Measurements from ENCODE around the gene AHSP.
"Not testable (repeated sequence)": the region's sequence is repeated elsewhere in the genome, so short reads cannot be mapped to it uniquely, and the experiment has no call there.

Gene AHSP

DNA sequence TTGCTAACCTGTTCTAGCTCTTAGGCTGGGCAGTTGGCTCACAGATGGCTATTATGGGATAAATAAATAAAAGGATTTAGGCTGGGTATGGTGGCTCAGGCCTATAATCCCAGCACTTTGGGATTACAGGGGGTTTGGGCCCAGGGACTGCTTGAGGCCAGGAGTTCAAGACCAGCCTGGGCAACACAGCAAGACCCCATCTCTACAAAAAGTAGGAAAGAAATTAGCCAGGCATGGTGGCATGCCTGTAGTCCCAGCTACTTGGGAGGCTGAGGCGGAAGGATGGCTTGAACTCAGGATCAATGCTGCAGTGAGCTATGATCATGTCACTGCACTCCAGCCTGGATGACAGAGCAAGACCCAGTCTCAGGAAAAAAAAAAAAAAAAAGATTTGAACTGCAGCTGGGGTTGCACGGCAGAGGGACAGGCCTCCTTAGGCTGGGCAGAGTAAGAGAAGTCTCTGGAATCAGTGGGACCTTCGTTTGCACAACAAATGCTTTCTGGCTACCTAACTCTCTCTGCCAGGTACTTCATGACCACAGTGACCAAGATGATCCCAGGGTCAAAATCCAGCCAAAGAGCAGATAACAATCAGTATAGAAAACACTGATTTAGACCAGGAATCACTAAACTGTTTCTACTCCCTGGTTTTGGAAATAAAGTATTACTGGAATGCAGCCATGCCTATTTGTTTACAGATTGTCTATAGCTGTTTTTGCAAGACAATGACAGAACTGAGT lies 26.3 kb upstream of the AHSP start:
- no peak for DNase-seq

- DNase-seq: no peak
Observed at GRCh38 chr16:31501966-31502348, 25.7 kb upstream of the AHSP start.

GRCh38 chr16:31502981-31503380 lies 24.7 kb upstream of the AHSP start:
- DNase-seq: no peak

- DNase-seq: not testable (repeated sequence)
Observed at GRCh38 chr16:31503555-31503954, 24.1 kb upstream of the AHSP start.

GRCh38 chr16:31504159-31504558 lies 23.5 kb upstream of the AHSP start:
- no peak for DNase-seq

- DNase-seq: peak; percentile 65
Observed at GRCh38 chr16:31505483-31505882, 22.2 kb upstream of the AHSP start.

DNA sequence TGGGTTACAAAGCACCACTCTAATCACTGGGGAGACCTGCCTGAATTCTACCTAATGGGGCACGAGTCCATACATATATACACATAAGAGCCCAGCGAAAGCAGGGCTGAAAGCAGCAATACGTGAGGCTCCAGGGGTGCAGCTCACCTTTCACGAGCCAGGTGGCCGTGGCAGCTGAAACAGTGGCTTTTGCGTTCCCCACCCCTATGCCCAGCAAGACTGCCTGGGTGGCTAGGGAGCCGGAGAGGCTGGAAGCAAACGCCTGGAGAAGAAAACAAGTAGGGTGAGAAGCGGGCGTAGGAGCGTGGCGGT lies 20.1 kb upstream of the AHSP start:
- DNase-seq: no peak

- peak; percentile 59 for DNase-seq
Observed at GRCh38 chr16:31507929-31508705, 19.6 kb upstream of the AHSP start, which contains the start of gene RUSF1. TSS of gene RUSF1 (minus strand) at chr16:31508391. CDS start at chr16:31508373, 18 bp downstream.

GRCh38 chr16:31508706-31509195 lies 18.9 kb upstream of the AHSP start:
- no peak for DNase-seq

- DNase-seq: no peak
Observed at GRCh38 chr16:31513126-31513525, 14.6 kb upstream of the AHSP start.

DNA sequence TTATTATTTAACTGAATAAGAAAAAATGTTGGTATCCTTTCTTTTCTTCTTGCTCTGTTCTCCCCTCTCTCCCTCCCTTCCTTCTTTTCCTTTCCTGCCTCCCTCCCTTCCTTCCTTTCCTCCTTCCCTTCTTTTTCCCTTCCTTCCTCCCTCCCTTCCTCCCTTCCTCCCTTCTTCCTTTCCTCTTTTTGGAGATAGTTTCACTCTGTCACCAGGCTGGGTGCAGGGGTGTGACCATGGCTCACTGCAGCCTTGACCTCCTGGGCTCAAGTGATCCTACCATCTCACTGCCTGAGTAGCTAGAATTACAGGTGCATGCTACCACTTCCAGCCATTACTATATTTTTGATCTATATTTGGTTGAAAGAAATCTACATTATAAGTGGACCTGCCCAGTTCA lies 13.8 kb upstream of the AHSP start:
- DNase-seq: no peak

GRCh38 chr16:31517800-31518402 lies 9.8 kb upstream of the AHSP start:
- DNase-seq: no peak

- no peak for DNase-seq
Observed at GRCh38 chr16:31519759-31520431, 7.8 kb upstream of the AHSP start.

GRCh38 chr16:31521368-31521767 lies 6.3 kb upstream of the AHSP start:
- no peak for DNase-seq

DNA sequence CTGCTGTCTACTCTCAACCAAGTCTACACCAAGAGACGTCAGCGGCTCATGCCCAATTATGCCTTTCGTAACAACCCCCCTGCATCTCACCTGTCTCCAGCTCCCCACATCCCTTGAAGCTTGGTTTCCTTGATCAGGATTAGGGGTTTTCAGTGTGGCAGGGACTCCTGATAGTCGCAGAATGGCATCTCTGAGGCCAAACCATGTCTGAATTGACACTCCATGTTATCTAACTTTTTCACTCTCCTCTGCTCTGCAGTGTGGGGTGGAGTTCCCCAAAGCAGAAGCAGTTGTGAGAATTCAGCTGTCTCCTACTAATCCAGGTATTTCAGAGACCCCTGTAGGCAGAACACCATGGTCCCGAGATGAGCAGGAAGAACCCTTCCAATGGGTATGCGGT lies 5.6 kb upstream of the AHSP start:
- DNase-seq: no peak

DNA sequence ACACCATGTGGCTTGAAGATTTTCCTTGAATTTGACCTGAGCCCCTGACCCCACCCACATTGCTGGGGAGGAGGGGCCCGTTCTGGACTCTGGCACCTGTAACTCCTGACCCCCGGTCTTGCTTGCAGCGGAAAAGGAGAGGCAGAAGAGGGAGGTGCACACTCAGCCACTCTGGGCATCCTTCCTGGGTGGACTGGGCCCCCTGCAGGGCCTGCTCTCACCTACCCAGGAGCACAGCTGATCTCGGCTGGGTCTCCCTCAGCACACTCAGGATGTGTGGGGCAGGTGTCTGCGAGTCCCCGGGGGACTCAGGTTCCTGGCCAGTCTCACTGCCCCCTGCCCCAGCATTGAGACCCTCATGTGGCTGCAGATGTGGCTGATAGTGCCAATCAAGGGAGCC lies 3.9 kb upstream of the AHSP start:
- DNase-seq: not testable (repeated sequence)

- DNase-seq: no peak
Observed at GRCh38 chr16:31525113-31525512, 2.6 kb upstream of the AHSP start.

DNA sequence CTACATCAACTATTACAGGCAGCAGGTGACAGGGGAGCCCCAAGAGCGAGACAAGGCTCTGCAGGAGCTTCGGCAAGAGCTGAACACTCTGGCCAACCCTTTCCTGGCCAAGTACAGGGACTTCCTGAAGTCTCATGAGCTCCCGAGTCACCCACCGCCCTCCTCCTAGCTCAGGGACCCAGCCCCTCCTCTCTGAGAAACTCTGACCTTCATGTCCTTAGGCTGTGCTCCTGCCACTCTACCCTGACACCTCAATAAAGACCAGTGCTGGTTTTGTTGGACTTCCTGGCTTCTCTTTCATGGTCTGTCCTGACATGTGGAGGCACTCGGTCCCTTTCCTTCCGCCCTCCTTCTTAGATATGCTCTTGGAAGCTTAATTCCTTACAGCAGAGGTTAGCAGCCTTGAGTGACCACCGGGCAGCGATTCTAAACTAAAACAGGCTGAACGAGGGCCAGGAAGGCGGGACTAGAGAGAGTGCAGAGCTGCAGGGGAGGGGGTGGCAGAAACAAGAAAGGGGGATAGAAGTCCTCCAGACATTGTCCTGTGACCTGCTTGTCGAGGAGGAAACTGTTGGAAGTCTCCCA lies 915 bp downstream of the AHSP start:
- DNase-seq: no peak

GRCh38 chr16:31529108-31529936 lies 1.6 kb downstream of the AHSP start:
- DNase-seq: no peak

DNA sequence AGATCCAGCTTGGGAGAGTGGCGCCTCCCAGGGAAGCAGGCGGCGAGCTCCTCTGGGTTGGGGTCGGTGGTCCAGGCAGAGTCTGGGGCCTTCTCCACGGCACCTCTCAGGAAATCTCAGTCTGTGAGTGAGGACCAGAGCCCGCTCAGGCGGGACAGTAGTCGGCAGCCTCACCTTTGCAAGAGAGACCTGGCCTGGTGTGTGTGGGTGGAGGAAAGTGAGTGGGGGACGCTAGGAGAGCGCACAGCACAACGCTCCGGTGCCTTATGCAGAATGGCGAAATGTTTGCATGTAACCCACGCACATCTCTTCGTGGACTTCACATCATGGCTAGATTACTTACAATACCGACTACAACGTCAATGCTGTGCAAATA lies 2.2 kb downstream of the AHSP start:
- no peak for DNase-seq

DNA sequence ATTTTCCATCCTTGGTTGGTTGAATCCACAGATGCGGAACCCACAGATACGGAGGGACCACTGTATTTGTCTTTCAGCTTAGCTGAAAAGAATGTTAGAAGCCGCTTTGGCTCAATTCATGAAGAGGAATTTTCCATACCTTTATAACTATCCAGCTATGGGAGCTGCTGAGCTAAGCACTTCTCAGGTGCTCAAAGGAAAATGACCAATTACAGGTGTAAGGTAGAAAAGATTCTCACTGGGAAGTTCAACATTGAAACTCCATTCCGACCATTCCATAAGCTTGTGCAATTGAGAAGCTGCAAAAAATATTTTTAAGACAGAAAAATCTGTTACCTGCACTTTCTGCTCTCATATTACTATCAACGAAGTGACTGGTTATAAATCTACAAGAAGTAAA lies 2.7 kb downstream of the AHSP start:
- DNase-seq: no peak

DNA sequence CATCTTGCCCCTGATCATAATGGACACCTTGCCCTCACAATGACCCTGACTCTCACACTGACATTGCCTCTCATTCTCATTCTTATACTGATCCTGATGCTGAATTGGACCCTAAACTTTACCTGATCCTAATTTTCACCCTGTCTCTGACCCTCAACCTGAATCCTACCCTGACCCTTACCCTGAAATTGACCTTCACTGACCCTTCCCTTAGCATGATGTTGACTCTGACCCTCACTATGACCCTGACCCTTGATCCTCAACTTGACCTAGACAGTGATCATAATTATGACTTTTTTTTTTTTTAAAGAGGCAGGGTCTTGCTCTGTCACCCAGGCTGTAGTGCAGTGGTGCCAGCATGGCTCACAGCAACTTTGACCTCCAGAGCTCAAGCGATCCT lies 3.4 kb downstream of the AHSP start:
- DNase-seq: no peak

Data from GF-D8 (cell line).